A549 (cell line): ENCODE measurements around the gene CRACDL.

ENCODE experiments used
- RAD21 ChIP-seq, 2 experiments: fragments of >200 bp in 1 of 2; sonication (Bioruptor Twin) in 1 of 2; formaldehyde crosslinking in 1 of 2; IDR thresholded peaks in 1 of 2; conservative IDR thresholded peaks in 1 of 2; 2 replicates in 1 of 2; 3 replicates in 1 of 2; pipeline ENCODE4 v1.6.1; 2012 to 2018; ENCODE audit warnings: inconsistent platforms in 1 of 2
- RCOR1 ChIP-seq: fragments of 150-350 bp; IDR thresholded peaks from 2 replicates; pipeline ENCODE4 v1.6.1; 2014; ENCODE audit warnings: antibody characterized with exemption, low read length, low read depth
- RFX5 ChIP-seq: fragments of 450-650 bp; IDR thresholded peaks from 2 replicates; pipeline ENCODE4 v1.7.1; 2014; ENCODE audit warnings: antibody characterized with exemption, mild to moderate bottlenecking, moderate library complexity
- TF ChIP-seq, protein P1 (sequence below): fragments of >200 bp; sonication (Bioruptor Twin); formaldehyde crosslinking; IDR thresholded peaks from 3 replicates; pipeline ENCODE4 v1.5.1; 2016
- TF ChIP-seq, protein P2 (sequence below): fragments of 150-350 bp; IDR thresholded peaks from 2 replicates; pipeline ENCODE4 v1.6.1; 2014; ENCODE audit warnings: low read depth, mild to moderate bottlenecking, low read length

DNA sequence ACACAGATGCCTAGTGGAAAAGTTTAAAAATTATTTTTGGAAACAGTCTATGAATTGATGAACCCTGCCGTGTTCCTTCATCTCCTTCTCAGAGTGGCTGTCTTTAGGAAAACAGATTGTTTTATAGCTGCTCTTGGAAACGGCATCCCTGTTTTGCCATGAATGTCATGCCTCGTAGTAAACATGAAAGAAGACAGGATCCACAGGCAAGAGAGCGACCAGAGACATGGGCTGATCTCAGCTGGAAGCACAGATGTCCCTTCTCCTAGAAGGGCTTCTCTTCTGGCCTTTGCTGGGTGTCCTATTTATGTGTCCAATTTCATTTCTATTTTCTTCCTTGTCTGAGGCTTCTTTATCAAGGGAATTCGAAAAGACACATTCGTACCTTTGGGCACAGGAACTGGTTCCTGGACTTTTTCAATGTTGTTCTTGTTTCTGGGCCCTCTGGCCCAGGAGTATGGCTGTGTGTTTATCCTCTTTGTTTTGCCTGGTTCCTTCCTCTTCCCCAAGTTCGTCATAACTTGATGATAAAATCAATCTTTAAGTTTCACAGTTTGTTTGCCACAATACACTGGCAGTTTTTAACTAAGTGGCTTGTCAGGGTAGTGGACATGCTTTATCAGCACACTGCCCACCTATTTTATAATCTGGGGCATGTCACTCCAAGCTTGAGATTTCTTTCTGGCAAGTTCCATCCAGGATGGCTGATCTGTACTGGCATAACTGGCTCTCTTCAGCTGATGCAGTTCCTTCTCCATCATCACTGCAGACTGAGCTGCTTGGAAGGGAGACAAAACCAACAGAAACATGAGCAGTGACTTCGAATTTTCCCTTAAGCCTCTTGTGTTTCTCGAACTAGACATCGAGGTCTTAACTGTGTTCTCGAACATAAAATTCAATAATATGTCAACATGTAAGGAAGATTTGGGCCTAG is 141.9 kb downstream of the CRACDL start:
- TF ChIP-seq, protein P1, sequence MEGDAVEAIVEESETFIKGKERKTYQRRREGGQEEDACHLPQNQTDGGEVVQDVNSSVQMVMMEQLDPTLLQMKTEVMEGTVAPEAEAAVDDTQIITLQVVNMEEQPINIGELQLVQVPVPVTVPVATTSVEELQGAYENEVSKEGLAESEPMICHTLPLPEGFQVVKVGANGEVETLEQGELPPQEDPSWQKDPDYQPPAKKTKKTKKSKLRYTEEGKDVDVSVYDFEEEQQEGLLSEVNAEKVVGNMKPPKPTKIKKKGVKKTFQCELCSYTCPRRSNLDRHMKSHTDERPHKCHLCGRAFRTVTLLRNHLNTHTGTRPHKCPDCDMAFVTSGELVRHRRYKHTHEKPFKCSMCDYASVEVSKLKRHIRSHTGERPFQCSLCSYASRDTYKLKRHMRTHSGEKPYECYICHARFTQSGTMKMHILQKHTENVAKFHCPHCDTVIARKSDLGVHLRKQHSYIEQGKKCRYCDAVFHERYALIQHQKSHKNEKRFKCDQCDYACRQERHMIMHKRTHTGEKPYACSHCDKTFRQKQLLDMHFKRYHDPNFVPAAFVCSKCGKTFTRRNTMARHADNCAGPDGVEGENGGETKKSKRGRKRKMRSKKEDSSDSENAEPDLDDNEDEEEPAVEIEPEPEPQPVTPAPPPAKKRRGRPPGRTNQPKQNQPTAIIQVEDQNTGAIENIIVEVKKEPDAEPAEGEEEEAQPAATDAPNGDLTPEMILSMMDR, result no peak
- TF ChIP-seq, protein P2, sequence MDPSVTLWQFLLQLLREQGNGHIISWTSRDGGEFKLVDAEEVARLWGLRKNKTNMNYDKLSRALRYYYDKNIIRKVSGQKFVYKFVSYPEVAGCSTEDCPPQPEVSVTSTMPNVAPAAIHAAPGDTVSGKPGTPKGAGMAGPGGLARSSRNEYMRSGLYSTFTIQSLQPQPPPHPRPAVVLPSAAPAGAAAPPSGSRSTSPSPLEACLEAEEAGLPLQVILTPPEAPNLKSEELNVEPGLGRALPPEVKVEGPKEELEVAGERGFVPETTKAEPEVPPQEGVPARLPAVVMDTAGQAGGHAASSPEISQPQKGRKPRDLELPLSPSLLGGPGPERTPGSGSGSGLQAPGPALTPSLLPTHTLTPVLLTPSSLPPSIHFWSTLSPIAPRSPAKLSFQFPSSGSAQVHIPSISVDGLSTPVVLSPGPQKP, result no peak
- no peak for TF ChIP-seq RCOR1
- TF ChIP-seq RFX5, result no peak
- no peak for TF ChIP-seq RAD21 (conservative IDR thresholded peaks at IDR 0.05 in 1 of 2, IDR thresholded peaks at IDR 0.05 in 1 of 2)
